H9 (cell line): ENCODE measurements around the gene CYBA. TPM values are rescaled to one million over a fixed set of nuclear protein-coding genes. Genes with fewer than 3 reads are reported as not detected.

Experiments used
- DNase-seq: peaks from one replicate; pipeline ENCODE4 v3.0.0-alpha.2; 2017
- H2AFZ ChIP-seq: one replicate; pipeline ENCODE4 v1.6.1; 2013; ENCODE audit warnings: mild to moderate bottlenecking, low read length, control low read depth, moderate library complexity
- H2AK5ac ChIP-seq: 2 replicates; pipeline ENCODE4 v1.6.1; 2013; ENCODE audit warnings: low read length, control low read depth, mixed read lengths; ENCODE audit not compliant: insufficient read length
- H2BK120ac ChIP-seq: one replicate; pipeline ENCODE4 v1.6.1; 2013; ENCODE audit warnings: low read depth, mild to moderate bottlenecking, low read length, control low read depth, inconsistent platforms; ENCODE audit not compliant: poor library complexity, severe bottlenecking
- H2BK12ac ChIP-seq: 2 replicates; pipeline ENCODE4 v1.6.1; 2013; ENCODE audit warnings: low read length, control low read depth, mixed read lengths, low read depth; ENCODE audit not compliant: insufficient read length
- H2BK15ac ChIP-seq: 2 replicates; pipeline ENCODE4 v1.6.1; 2013; ENCODE audit warnings: low read depth, low read length, control low read depth
- H2BK20ac ChIP-seq: one replicate; pipeline ENCODE4 v1.6.1; 2013; ENCODE audit warnings: low read depth, mild to moderate bottlenecking, low read length, control low read depth, inconsistent platforms; ENCODE audit not compliant: poor library complexity, severe bottlenecking
- H2BK5ac ChIP-seq: 2 replicates; pipeline ENCODE4 v1.6.1; 2013; ENCODE audit warnings: low read length, control low read depth, mixed read lengths; ENCODE audit not compliant: insufficient read length
- H3K14ac ChIP-seq: 2 replicates; pipeline ENCODE4 v1.6.1; 2013; ENCODE audit warnings: low read length, control low read depth; ENCODE audit not compliant: insufficient read depth
- H3K18ac ChIP-seq: 2 replicates; pipeline ENCODE4 v1.6.1; 2013; ENCODE audit warnings: low read depth, mild to moderate bottlenecking, mixed read lengths, low read length, control low read depth; ENCODE audit not compliant: insufficient read length
- H3K23ac ChIP-seq: 2 replicates; pipeline ENCODE4 v1.6.1; 2013; ENCODE audit warnings: low read length, control low read depth, mixed read lengths, low read depth; ENCODE audit not compliant: insufficient read length
- H3K23me2 ChIP-seq: 2 replicates; pipeline ENCODE4 v1.6.1; 2013; ENCODE audit warnings: low read depth, mild to moderate bottlenecking, mixed read lengths, low read length, control low read depth; ENCODE audit not compliant: insufficient read length, poor library complexity, severe bottlenecking
- H3K27ac ChIP-seq: 2 replicates; pipeline ENCODE4 v1.5.1; 2013; ENCODE audit warnings: low read length, control low read depth, mixed read lengths, low read depth; ENCODE audit not compliant: insufficient read length
- H3K27me3 ChIP-seq: 2 replicates; pipeline ENCODE4 v1.6.1; 2013; ENCODE audit warnings: low read length, control low read depth, inconsistent platforms; ENCODE audit not compliant: insufficient read depth
- H3K4ac ChIP-seq: 2 replicates; pipeline ENCODE4 v1.6.1; 2013; ENCODE audit warnings: low read depth, mild to moderate bottlenecking, control low read depth, inconsistent platforms, low read length, moderate library complexity
- H3K4me1 ChIP-seq: 2 replicates; pipeline ENCODE4 v1.6.1; 2013; ENCODE audit warnings: low read length, control low read depth, inconsistent platforms; ENCODE audit not compliant: insufficient read depth
- H3K4me2 ChIP-seq: 2 replicates; pipeline ENCODE4 v1.6.1; 2013; ENCODE audit warnings: low read length, control low read depth, mixed read lengths; ENCODE audit not compliant: insufficient read length, insufficient read depth
- H3K56ac ChIP-seq: 2 replicates; pipeline ENCODE4 v1.6.1; 2013; ENCODE audit warnings: low read depth, mild to moderate bottlenecking, mixed read lengths, low read length, control low read depth; ENCODE audit not compliant: insufficient read length
- H3K79me1 ChIP-seq: 2 replicates; pipeline ENCODE4 v1.6.1; 2013; ENCODE audit warnings: low read depth, mild to moderate bottlenecking, moderate library complexity, low read length, control low read depth, inconsistent platforms; ENCODE audit not compliant: insufficient read depth, poor library complexity, severe bottlenecking
- H3K79me2 ChIP-seq: 2 replicates; pipeline ENCODE4 v1.6.1; 2013; ENCODE audit warnings: low read length, control low read depth, inconsistent platforms; ENCODE audit not compliant: insufficient read depth
- H3K9ac ChIP-seq: 2 replicates; pipeline ENCODE4 v1.6.1; 2013; ENCODE audit warnings: low read length, control low read depth, mixed read lengths; ENCODE audit not compliant: insufficient read length; ENCODE audit errors: extremely low read depth
- H3K9me3 ChIP-seq: one replicate; pipeline ENCODE4 v1.6.1; 2013; ENCODE audit warnings: low read depth, low read length, inconsistent platforms; ENCODE audit not compliant: control insufficient read depth
- H3T11ph ChIP-seq: one replicate; pipeline ENCODE4 v1.6.1; 2013; ENCODE audit warnings: mild to moderate bottlenecking, low read length, control low read depth, inconsistent platforms
- H4K20me1 ChIP-seq: one replicate; pipeline ENCODE4 v1.6.1; 2013; ENCODE audit not compliant: control insufficient read depth, insufficient read length, insufficient read depth
- H4K5ac ChIP-seq: 2 replicates; pipeline ENCODE4 v1.6.1; 2013; ENCODE audit warnings: low read depth, mild to moderate bottlenecking, mixed read lengths, low read length, control low read depth; ENCODE audit not compliant: insufficient read length
- H4K8ac ChIP-seq: replicated peaks from 2 replicates; pipeline ENCODE4 v1.6.1; 2013; ENCODE audit warnings: low read length, control low read depth, mixed read lengths, low read depth; ENCODE audit not compliant: insufficient read length
- H4K91ac ChIP-seq: 2 replicates; pipeline ENCODE4 v1.6.1; 2013; ENCODE audit warnings: low read depth, mild to moderate bottlenecking, moderate library complexity, mixed read lengths, low read length, control low read depth; ENCODE audit not compliant: insufficient read length
- H3K27ac Mint-ChIP-seq, 3 experiments: 2 replicates in 2 of 3; 3 replicates in 1 of 3; pipeline ENCODE4 v1.8.0; 2020 to 2021; ENCODE audit warnings: mixed read lengths in 3 of 3, mild to moderate bottlenecking in 1 of 3, moderate library complexity in 1 of 3
- H3K27me3 Mint-ChIP-seq: 2 replicates; pipeline ENCODE4 v1.8.0; 2021; ENCODE audit warnings: low read depth, mild to moderate bottlenecking, moderate library complexity, mixed read lengths
- H3K36me3 Mint-ChIP-seq, 3 experiments: 2 replicates in 2 of 3; 3 replicates in 1 of 3; pipeline ENCODE4 v1.8.0; 2020 to 2021; ENCODE audit warnings: low read depth in 3 of 3, mixed read lengths in 3 of 3; ENCODE audit not compliant: insufficient read depth in 1 of 3
- H3K4me1 Mint-ChIP-seq, 2 experiments: 2 replicates each; pipeline ENCODE4 v1.8.0; 2020; ENCODE audit warnings: mixed read lengths in 2 of 2
- H3K4me3 Mint-ChIP-seq, 2 experiments: 2 replicates in 1 of 2; 3 replicates in 1 of 2; pipeline ENCODE4 v1.8.0; 2020 to 2021; ENCODE audit warnings: mild to moderate bottlenecking in 2 of 2, mixed read lengths in 2 of 2, moderate library complexity in 1 of 2
- H3K9me3 Mint-ChIP-seq, 2 experiments: 2 replicates in 1 of 2; 3 replicates in 1 of 2; pipeline ENCODE4 v1.8.0; 2020; ENCODE audit warnings: mild to moderate bottlenecking in 2 of 2, mixed read lengths in 2 of 2, moderate library complexity in 1 of 2
- CTCF ChIP-seq: fragments of 200-600 bp; sonication (generic); conservative IDR thresholded peaks from 3 replicates; pipeline ENCODE4 v1.8.0; 2021; ENCODE audit warnings: antibody characterized with exemption, mild to moderate bottlenecking
- WGBS: extraction: QIAGEN DNeasy Blood & Tissue Kit; methylation state at CpG from one replicate; pipeline ENCODE4 v1.1.7; 2013; ENCODE audit warnings: missing lambda C conversion rate, low lambda C conversion rate, mixed read lengths; ENCODE audit not compliant: insufficient read length; ENCODE audit errors: extremely low coverage; 5-methylcytosine and 5-hydroxymethylcytosine counted together
- total RNA-seq: library from RNA; stranded (reverse); gene quantifications from 2 replicates; pipeline ENCODE4 v1.2.1, GENCODE V29; 2021

CYBA gene
- total RNA-seq, 1 experiment from 2014 or later: 153 TPM

- Histone ChIP-seq H3K14ac (no peak overlapping the region), H2AK5ac (no peak overlapping the region), H3K27ac (no peak overlapping the region), H2AFZ (no peak overlapping the region), H2BK20ac (no peak overlapping the region), H3K4me1 (no peaks in the 10 kb centered on the region; the same call in 1 of the 2 replicates), H3K9ac (no peak overlapping the region), H4K20me1 (no peaks in the 10 kb centered on the region), H3K9me3 (no peaks in the 10 kb centered on the region), H3K56ac (no peak overlapping the region), H3K4me2 (peak overlapping the region; percentile 54), H4K5ac (no peak overlapping the region), H2BK12ac (no peak overlapping the region), H3K23me2 (peaks cover 15% of the 10 kb centered on the region), H2BK15ac (no peak overlapping the region), H4K8ac (no peak overlapping the region), H3T11ph (no peak overlapping the region), H3K23ac (no peak overlapping the region), H2BK120ac (no peak overlapping the region), H3K79me2 (no peaks in the 10 kb centered on the region), H3K4ac (no peak overlapping the region), H3K27me3 (no peaks in the 10 kb centered on the region), H4K91ac (no peak overlapping the region), H3K18ac (no peak overlapping the region), H2BK5ac (no peak overlapping the region), H3K79me1 (no peaks in the 10 kb centered on the region)
- Mint-ChIP-seq H3K27me3 (peaks cover 21% of the 10 kb centered on the region), H3K4me3 (peak overlapping the region; percentile 61 to 80), H3K36me3 (peaks cover 3 to 16% (median 14%) of the 10 kb centered on the region in 3 experiments; a peak in 6 of 7 replicates), H3K4me1 (peaks cover 19 to 35% of the 10 kb centered on the region in 2 experiments), H3K27ac (no peak overlapping the region), H3K9me3 (no peaks in the 10 kb centered on the region; a peak in 1 of 5 replicates)
- DNase-seq: no peak
- no CpG with 5 or more reads among the region's 28 CpGs for WGBS
- no peak for TF ChIP-seq CTCF
Observed at GRCh38 chr16:88634994-88635670, 15.7 kb downstream of the CYBA start.
